Trophoblast cell (in vitro differentiated cells and primary cell): ENCODE data around the gene GABRA4.
A peak's percentile ranks its signal among the peaks of the same experiment; 100 is the strongest.

Source experiments
- DNase-seq, 2 donors: peaks; one replicate each; pipeline ENCODE4 v3.0.0-alpha.2; 2016
- H2AFZ ChIP-seq: 2 replicates; pipeline ENCODE4 v1.6.1; 2013; ENCODE audit warnings: low read length, moderate library complexity, mild to moderate bottlenecking; ENCODE audit not compliant: insufficient read depth, poor library complexity
- H2AK5ac ChIP-seq: 2 replicates; pipeline ENCODE4 v1.6.1; 2013; ENCODE audit warnings: mild to moderate bottlenecking, low read length
- H2BK120ac ChIP-seq: 2 replicates; pipeline ENCODE4 v1.6.1; 2013; ENCODE audit warnings: low read length, mild to moderate bottlenecking, moderate library complexity; ENCODE audit not compliant: insufficient read depth, poor library complexity
- H2BK12ac ChIP-seq: 2 replicates; pipeline ENCODE4 v1.6.1; 2013; ENCODE audit warnings: mild to moderate bottlenecking, low read length, moderate library complexity
- H2BK5ac ChIP-seq: 2 replicates; pipeline ENCODE4 v1.6.1; 2013; ENCODE audit warnings: low read length, low read depth, moderate library complexity, mild to moderate bottlenecking; ENCODE audit not compliant: poor library complexity
- H3K14ac ChIP-seq: 2 replicates; pipeline ENCODE4 v1.6.1; 2013; ENCODE audit warnings: mild to moderate bottlenecking, low read length
- H3K18ac ChIP-seq: 2 replicates; pipeline ENCODE4 v1.6.1; 2013; ENCODE audit warnings: mild to moderate bottlenecking, low read length
- H3K23ac ChIP-seq: 2 replicates; pipeline ENCODE4 v1.6.1; 2013; ENCODE audit warnings: low read length
- H3K27ac ChIP-seq: 2 replicates; pipeline ENCODE4 v1.5.1; 2013; ENCODE audit warnings: low read depth, mild to moderate bottlenecking, inconsistent platforms, low read length, moderate library complexity
- H3K27me3 ChIP-seq: 2 replicates; pipeline ENCODE4 v1.6.1; 2013; ENCODE audit warnings: inconsistent platforms, mild to moderate bottlenecking, low read length, moderate library complexity; ENCODE audit not compliant: insufficient read depth
- H3K36me3 ChIP-seq, 2 experiments: 1 replicate in 1 of 2; 2 replicates in 1 of 2; pipeline ENCODE4 v1.6.1; 2013; ENCODE audit warnings: low read length in 2 of 2, mild to moderate bottlenecking in 2 of 2, moderate library complexity in 1 of 2; ENCODE audit not compliant: insufficient read depth in 2 of 2, control insufficient read depth in 1 of 2
- H3K4ac ChIP-seq: 2 replicates; pipeline ENCODE4 v1.6.1; 2013; ENCODE audit warnings: low read depth, mild to moderate bottlenecking, low read length, moderate library complexity
- H3K4me1 ChIP-seq, 2 experiments: 1 replicate in 1 of 2; 2 replicates in 1 of 2; pipeline ENCODE4 v1.6.1; 2013; ENCODE audit warnings: low read length in 2 of 2, mild to moderate bottlenecking in 2 of 2, moderate library complexity in 1 of 2; ENCODE audit not compliant: insufficient read depth in 2 of 2, control insufficient read depth in 1 of 2
- H3K4me2 ChIP-seq: 2 replicates; pipeline ENCODE4 v1.6.1; 2013; ENCODE audit warnings: inconsistent platforms, mild to moderate bottlenecking, low read length, moderate library complexity
- H3K4me3 ChIP-seq: 2 replicates; pipeline ENCODE4 v1.5.1; 2013; ENCODE audit warnings: mild to moderate bottlenecking, low read depth, low read length, inconsistent platforms
- H3K79me1 ChIP-seq: one replicate; pipeline ENCODE4 v1.6.1; 2013; ENCODE audit warnings: low read length
- H3K79me2 ChIP-seq: 2 replicates; pipeline ENCODE4 v1.6.1; 2013; ENCODE audit warnings: low read length, mild to moderate bottlenecking; ENCODE audit not compliant: control insufficient read depth, insufficient read depth, poor library complexity
- H3K9ac ChIP-seq: 2 replicates; pipeline ENCODE4 v1.6.1; 2013; ENCODE audit warnings: mild to moderate bottlenecking, low read length
- H3K9me3 ChIP-seq: 2 replicates; pipeline ENCODE4 v1.6.1; 2013; ENCODE audit warnings: low read depth, mild to moderate bottlenecking, control low read depth, inconsistent platforms, low read length; ENCODE audit not compliant: insufficient read depth
- H4K12ac ChIP-seq: 2 replicates; pipeline ENCODE4 v1.6.1; 2013; ENCODE audit warnings: low read depth, mild to moderate bottlenecking, low read length, moderate library complexity
- H4K8ac ChIP-seq: 2 replicates; pipeline ENCODE4 v1.6.1; 2013; ENCODE audit warnings: low read depth, mild to moderate bottlenecking, low read length, moderate library complexity
- H4K91ac ChIP-seq: one replicate; pipeline ENCODE4 v1.6.1; 2013; ENCODE audit warnings: low read depth, mild to moderate bottlenecking, low read length, moderate library complexity
- WGBS: extraction: QIAGEN DNeasy Blood & Tissue Kit; methylation state at CpG from one replicate; pipeline ENCODE4 v1.1.7; 2013; ENCODE audit warnings: missing lambda C conversion rate; ENCODE audit not compliant: insufficient read length, insufficient coverage; ENCODE audit errors: extremely low coverage; 5-methylcytosine and 5-hydroxymethylcytosine counted together

The GABRA4 gene

GRCh38 chr4:47002580-47002979 is 9.2 kb upstream of the GABRA4 start:
- no peaks in the 10 kb centered on the region for H3K36me3 ChIP-seq
- no peak overlapping the region for H4K8ac ChIP-seq
- no peak overlapping the region for H2AFZ ChIP-seq
- no peak overlapping the region for H2BK120ac ChIP-seq
- DNase-seq, result peak in 1 of 2 donors; percentile 26
- H3K4me1 ChIP-seq, result no peaks in the 10 kb centered on the region
- H3K14ac ChIP-seq, result no peak overlapping the region
- H3K4ac ChIP-seq, result no peak overlapping the region
- H3K4me3 ChIP-seq, result no peak overlapping the region
- no CpG with 5 or more reads among the region's 1 CpG for WGBS
- H3K4me2 ChIP-seq, result no peak overlapping the region
- H2AK5ac ChIP-seq, result no peak overlapping the region
- no peak overlapping the region for H4K12ac ChIP-seq
- no peak overlapping the region for H3K23ac ChIP-seq
- H3K79me1 ChIP-seq, result no peaks in the 10 kb centered on the region
- no peak overlapping the region for H3K18ac ChIP-seq
- no peaks in the 10 kb centered on the region for H3K9me3 ChIP-seq
- no peak overlapping the region for H2BK12ac ChIP-seq
- no peak overlapping the region for H2BK5ac ChIP-seq
- no peaks in the 10 kb centered on the region for H3K27me3 ChIP-seq
- H3K79me2 ChIP-seq, result no peaks in the 10 kb centered on the region
- H3K27ac ChIP-seq, result no peak overlapping the region
- no peak overlapping the region for H3K9ac ChIP-seq
- H4K91ac ChIP-seq, result no peak overlapping the region

DNA sequence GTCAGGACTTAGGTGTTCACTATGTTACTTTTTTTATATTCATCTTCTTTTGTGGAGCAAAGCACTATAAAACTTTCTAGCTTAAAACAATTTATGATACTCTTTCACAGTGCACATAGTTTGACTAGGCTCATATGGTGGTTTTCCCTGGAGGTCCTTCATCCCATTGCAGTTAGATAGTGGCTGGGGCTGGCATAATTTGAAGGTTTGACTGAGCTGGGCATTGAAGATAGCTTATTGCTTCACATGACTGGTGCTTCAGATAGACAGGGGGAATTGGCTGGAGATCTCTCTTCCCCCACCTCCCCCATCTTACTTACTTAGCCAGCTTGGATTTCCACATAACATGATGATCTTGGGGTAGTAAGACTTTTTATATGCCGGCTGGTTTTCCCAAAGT is 7.0 kb upstream of the GABRA4 start:
- H3K79me2 ChIP-seq, result no peaks in the 10 kb centered on the region
- no peak overlapping the region for H3K14ac ChIP-seq
- H3K9me3 ChIP-seq, result no peaks in the 10 kb centered on the region
- H2BK120ac ChIP-seq, result no peak overlapping the region
- H3K9ac ChIP-seq, result no peak overlapping the region
- no peak overlapping the region for H4K8ac ChIP-seq
- no peaks in the 10 kb centered on the region for H3K36me3 ChIP-seq
- H3K27me3 ChIP-seq, result peaks cover under 1% of the 10 kb centered on the region
- H4K91ac ChIP-seq, result no peak overlapping the region
- no peak overlapping the region for H3K27ac ChIP-seq
- no peak overlapping the region for H3K18ac ChIP-seq
- no peak overlapping the region for H4K12ac ChIP-seq
- H3K4me2 ChIP-seq, result no peak overlapping the region
- no peak overlapping the region for H3K4me3 ChIP-seq
- no peak overlapping the region for H2AK5ac ChIP-seq
- no peak overlapping the region for H2BK5ac ChIP-seq
- H3K23ac ChIP-seq, result no peak overlapping the region
- H3K4me1 ChIP-seq, result no peaks in the 10 kb centered on the region
- no peak overlapping the region for H2AFZ ChIP-seq
- no peak overlapping the region for H2BK12ac ChIP-seq
- no peak for DNase-seq
- no CpG with 5 or more reads among the region's 1 CpG for WGBS
- H3K79me1 ChIP-seq, result no peaks in the 10 kb centered on the region
- no peak overlapping the region for H3K4ac ChIP-seq

DNA sequence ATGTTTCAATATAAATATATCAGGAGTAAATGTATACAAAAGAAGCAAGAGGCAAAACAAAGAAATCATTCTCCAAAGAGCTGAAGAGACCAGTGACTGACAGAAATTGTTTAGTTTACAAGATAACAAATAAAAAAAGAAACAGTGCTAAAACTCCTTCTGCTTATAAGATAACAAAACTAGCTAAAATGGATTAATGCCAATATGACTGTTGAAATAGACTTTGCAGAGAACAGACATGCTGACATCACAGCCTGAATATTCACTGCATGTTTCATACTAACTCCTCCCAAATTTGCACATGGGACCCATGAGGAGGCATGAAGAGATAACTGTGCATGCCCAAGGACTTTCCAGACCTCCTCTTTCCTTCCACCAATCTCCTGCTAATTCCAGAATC is 6.2 kb upstream of the GABRA4 start:
- H3K27me3 ChIP-seq, result peaks cover 9% of the 10 kb centered on the region
- no peak overlapping the region for H3K14ac ChIP-seq
- no peaks in the 10 kb centered on the region for H3K9me3 ChIP-seq
- DNase-seq, result no peak
- no peak overlapping the region for H3K4me3 ChIP-seq
- no peak overlapping the region for H2BK5ac ChIP-seq
- H3K4me2 ChIP-seq, result no peak overlapping the region
- no peak overlapping the region for H2BK120ac ChIP-seq
- no peak overlapping the region for H4K8ac ChIP-seq
- no peak overlapping the region for H2BK12ac ChIP-seq
- no peak overlapping the region for H3K23ac ChIP-seq
- H4K12ac ChIP-seq, result no peak overlapping the region
- H3K27ac ChIP-seq, result no peak overlapping the region
- H3K18ac ChIP-seq, result no peak overlapping the region
- H3K4me1 ChIP-seq, result no peaks in the 10 kb centered on the region
- H2AFZ ChIP-seq, result no peak overlapping the region
- H2AK5ac ChIP-seq, result no peak overlapping the region
- H3K4ac ChIP-seq, result no peak overlapping the region
- no peak overlapping the region for H3K9ac ChIP-seq
- no peaks in the 10 kb centered on the region for H3K79me2 ChIP-seq
- no peaks in the 10 kb centered on the region for H3K79me1 ChIP-seq
- no peaks in the 10 kb centered on the region for H3K36me3 ChIP-seq
- no peak overlapping the region for H4K91ac ChIP-seq

DNA sequence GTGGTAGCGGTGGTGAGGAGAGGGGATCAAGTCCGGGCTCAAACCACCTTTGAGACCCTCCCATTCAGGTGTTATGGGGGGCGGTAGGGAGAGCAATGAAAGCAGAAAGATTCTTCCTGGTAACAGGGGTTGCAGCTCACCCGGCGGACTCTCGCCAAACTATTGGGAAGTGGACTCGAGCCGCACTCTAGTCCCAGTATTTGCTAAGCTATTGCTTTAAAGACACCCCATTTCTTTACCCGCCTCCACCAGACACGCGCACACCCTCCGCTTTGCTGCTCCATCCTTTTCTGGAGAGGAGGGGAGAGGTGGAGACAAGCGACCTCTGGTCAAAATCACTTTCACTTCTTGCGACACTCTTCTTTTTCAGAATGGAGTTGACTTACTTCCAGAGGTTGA is 625 bp upstream of the GABRA4 start:
- peaks cover 8 to 13% of the 10 kb centered on the region in 2 experiments for H3K4me1 ChIP-seq
- no peak overlapping the region for H3K9ac ChIP-seq
- peaks cover 34% of the 10 kb centered on the region for H3K27me3 ChIP-seq
- no peak overlapping the region for H3K18ac ChIP-seq
- no peak overlapping the region for H3K4ac ChIP-seq
- H2BK120ac ChIP-seq, result no peak overlapping the region
- H3K79me2 ChIP-seq, result no peaks in the 10 kb centered on the region
- no CpG with 5 or more reads among the region's 14 CpGs for whole genome bisulfite sequencing
- H3K4me3 ChIP-seq, result peak overlapping the region; percentile 70
- no peak for DNase-seq
- H3K36me3 ChIP-seq, result no peaks in the 10 kb centered on the region
- H3K4me2 ChIP-seq, result peak overlapping the region; percentile 98
- no peak overlapping the region for H2AFZ ChIP-seq
- H3K27ac ChIP-seq, result no peak overlapping the region
- H4K8ac ChIP-seq, result no peak overlapping the region
- H4K12ac ChIP-seq, result no peak overlapping the region
- H2BK12ac ChIP-seq, result no peak overlapping the region
- H3K9me3 ChIP-seq, result peaks cover 4% of the 10 kb centered on the region
- H3K79me1 ChIP-seq, result no peaks in the 10 kb centered on the region
- H2AK5ac ChIP-seq, result no peak overlapping the region
- H3K23ac ChIP-seq, result no peak overlapping the region
- no peak overlapping the region for H2BK5ac ChIP-seq
- no peak overlapping the region for H3K14ac ChIP-seq
- H4K91ac ChIP-seq, result no peak overlapping the region
